NCI-H187 (cell line): Measurements from ENCODE around the gene COG6.

ENCODE experiments used
- DNase-seq, 2 experiments: peaks; one replicate each; lab custom pipeline; 2025; lab: John Stamatoyannopoulos, UW

Gene COG6

GRCh38 chr13:39770221-39771090 is 115.0 kb downstream of the COG6 start:
- DNase-seq, result no peak

- no peak for DNase-seq
Measured at GRCh38 chr13:39773833-39774232, 118.4 kb downstream of the COG6 start.

GRCh38 chr13:39776439-39776838 is 121.0 kb downstream of the COG6 start:
- DNase-seq, result no peak

- no peak for DNase-seq
Measured at GRCh38 chr13:39777021-39777420, 121.6 kb downstream of the COG6 start.

- DNase-seq, result no peak
Measured at GRCh38 chr13:39777527-39778061, 122.1 kb downstream of the COG6 start.

- no peak for DNase-seq
Measured at GRCh38 chr13:39779337-39780265, 124.1 kb downstream of the COG6 start.

GRCh38 chr13:39780711-39781110 is 125.2 kb downstream of the COG6 start:
- DNase-seq, result no peak

- DNase-seq, result no peak
Measured at GRCh38 chr13:39781381-39781780, 125.9 kb downstream of the COG6 start.

- no peak for DNase-seq
Measured at GRCh38 chr13:39783051-39783450, 127.6 kb downstream of the COG6 start.

- DNase-seq, result no peak
Measured at GRCh38 chr13:39784347-39784746, 128.9 kb downstream of the COG6 start.

GRCh38 chr13:39786091-39786490 is 130.6 kb downstream of the COG6 start:
- no peak for DNase-seq

- no peak for DNase-seq
Measured at GRCh38 chr13:39787086-39787487, 131.6 kb downstream of the COG6 start.

GRCh38 chr13:39788102-39788501 is 132.6 kb downstream of the COG6 start:
- no peak for DNase-seq

- DNase-seq, result no peak
Measured at GRCh38 chr13:39789451-39789850, 134.0 kb downstream of the COG6 start.
